Central memory CD4-positive, alpha-beta T cell (primary cell): ENCODE data around the gene PRPF19.

ENCODE experiments used
- DNase-seq: peaks from one replicate; pipeline ENCODE4 v3.0.0; 2022

Gene PRPF19

GRCh38 chr11:60937144-60937527 lies 30.8 kb upstream of the PRPF19 start:
- no peak for DNase-seq

GRCh38 chr11:60936467-60937143 lies 30.2 kb upstream of the PRPF19 start:
- DNase-seq: no peak

- DNase-seq: no peak
Observed at GRCh38 chr11:60935676-60936442, 29.5 kb upstream of the PRPF19 start.

GRCh38 chr11:60934790-60935605 lies 28.6 kb upstream of the PRPF19 start:
- DNase-seq: no peak

GRCh38 chr11:60934124-60934789 lies 27.9 kb upstream of the PRPF19 start:
- no peak for DNase-seq

GRCh38 chr11:60933416-60934123 lies 27.2 kb upstream of the PRPF19 start:
- no peak for DNase-seq

- no peak for DNase-seq
Observed at GRCh38 chr11:60932605-60933356, 26.4 kb upstream of the PRPF19 start.

- DNase-seq: no peak
Observed at GRCh38 chr11:60931917-60932316, 25.5 kb upstream of the PRPF19 start.

GRCh38 chr11:60930394-60930793 lies 24.0 kb upstream of the PRPF19 start:
- DNase-seq: no peak

GRCh38 chr11:60929764-60930163 lies 23.4 kb upstream of the PRPF19 start:
- DNase-seq: no peak

GRCh38 chr11:60928563-60929001 lies 22.2 kb upstream of the PRPF19 start:
- DNase-seq: no peak

- DNase-seq: no peak
Observed at GRCh38 chr11:60927600-60927999, 21.2 kb upstream of the PRPF19 start.

- DNase-seq: no peak
Observed at GRCh38 chr11:60927061-60927592, 20.7 kb upstream of the PRPF19 start.

GRCh38 chr11:60926500-60926899 lies 20.1 kb upstream of the PRPF19 start:
- no peak for DNase-seq

GRCh38 chr11:60925868-60926267 lies 19.5 kb upstream of the PRPF19 start:
- no peak for DNase-seq

- no peak for DNase-seq
Observed at GRCh38 chr11:60924906-60925853, 18.8 kb upstream of the PRPF19 start.

GRCh38 chr11:60924110-60924905 lies 17.9 kb upstream of the PRPF19 start, which contains the start of gene TMEM132A:
Gene TMEM132A, plus strand, starts transcription at chr11:60924460. Its CDS starts 174 bp downstream, at chr11:60924634.
- DNase-seq: no peak

GRCh38 chr11:60923800-60924109 lies 17.4 kb upstream of the PRPF19 start:
- DNase-seq: no peak

GRCh38 chr11:60923326-60923725 lies 16.9 kb upstream of the PRPF19 start:
- no peak for DNase-seq
